GOT3 (cell line): Measurements from ENCODE around the gene ADGRD1.
"Not testable (repeated sequence)": the region's sequence is repeated elsewhere in the genome, so short reads cannot be mapped to it uniquely, and the experiment has no call there.

ENCODE experiments used
- DNase-seq: peaks from one replicate; lab custom pipeline; 2025; ENCODE audit warnings: mixed read lengths; lab: John Stamatoyannopoulos, UW

ADGRD1 gene

DNA sequence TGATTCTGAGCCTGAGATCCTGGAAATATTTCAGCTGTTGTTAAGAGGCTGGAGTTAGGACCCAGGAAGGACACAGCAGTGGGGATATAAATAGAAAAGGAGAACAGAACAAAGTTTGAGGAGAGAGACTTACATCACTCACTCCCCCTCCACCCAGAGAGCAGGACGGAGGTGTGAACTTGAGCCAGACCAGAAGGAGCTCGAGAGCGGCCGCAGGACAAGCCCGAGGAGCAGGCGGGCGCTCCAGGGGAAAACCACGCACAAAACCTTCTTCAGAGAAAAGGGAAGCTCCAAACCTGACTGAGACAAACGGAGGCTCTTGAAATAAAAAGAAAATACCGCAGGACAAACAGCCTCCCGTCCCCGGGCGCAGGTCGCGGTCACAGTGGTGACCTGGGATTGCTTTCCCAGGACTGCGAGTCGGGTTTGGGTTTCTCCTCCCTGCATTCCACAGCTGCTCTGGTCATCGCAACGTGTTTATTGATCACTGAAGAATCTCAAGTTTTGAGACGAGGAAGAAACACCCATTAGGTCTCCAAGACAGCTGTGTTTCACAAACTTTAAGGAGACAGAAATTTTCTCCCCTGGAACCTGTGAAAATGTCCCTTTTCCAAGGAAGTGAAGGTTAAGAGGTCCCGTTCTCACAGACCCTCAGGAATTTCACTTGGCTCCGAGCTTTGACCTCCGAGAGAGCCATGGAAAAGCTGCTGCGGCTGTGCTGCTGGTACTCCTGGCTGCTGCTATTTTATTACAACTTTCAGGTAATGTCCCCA, at the start of gene ADGRD1:
Gene ADGRD1 (plus strand): TSS at position 137 of the 773 bp plus-strand sequence. CDS start 559 bp downstream, at position 696.
- DNase-seq: no peak

GRCh38 chr12:130904064-130904463, 49.6 kb upstream of the ADGRD1 start:
- DNase-seq: no peak

DNA sequence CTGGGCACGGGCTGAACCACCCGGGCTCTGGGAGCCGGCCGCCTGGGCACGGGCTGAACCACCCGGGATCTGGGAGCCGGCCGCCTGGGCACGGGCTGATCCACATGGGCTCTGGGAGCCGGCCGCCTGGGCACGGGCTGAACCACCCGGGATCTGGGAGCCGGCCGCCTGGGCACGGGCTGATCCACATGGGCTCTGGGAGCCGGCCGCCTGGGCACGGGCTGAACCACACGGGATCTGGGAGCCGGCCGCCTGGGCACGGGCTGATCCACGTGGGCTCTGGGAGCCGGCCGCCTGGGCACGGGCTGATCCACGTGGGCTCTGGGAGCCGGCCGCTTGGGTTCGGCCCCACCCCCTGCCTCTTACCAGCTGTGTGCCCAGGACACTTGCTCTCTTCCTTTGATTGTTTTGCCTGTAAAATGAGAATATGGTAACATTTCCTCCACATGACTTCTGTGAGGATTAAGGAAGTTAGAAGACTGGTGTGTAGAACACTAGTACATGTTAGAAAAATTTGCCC, 48.7 kb upstream of the ADGRD1 start:
- not testable (repeated sequence) for DNase-seq

DNA sequence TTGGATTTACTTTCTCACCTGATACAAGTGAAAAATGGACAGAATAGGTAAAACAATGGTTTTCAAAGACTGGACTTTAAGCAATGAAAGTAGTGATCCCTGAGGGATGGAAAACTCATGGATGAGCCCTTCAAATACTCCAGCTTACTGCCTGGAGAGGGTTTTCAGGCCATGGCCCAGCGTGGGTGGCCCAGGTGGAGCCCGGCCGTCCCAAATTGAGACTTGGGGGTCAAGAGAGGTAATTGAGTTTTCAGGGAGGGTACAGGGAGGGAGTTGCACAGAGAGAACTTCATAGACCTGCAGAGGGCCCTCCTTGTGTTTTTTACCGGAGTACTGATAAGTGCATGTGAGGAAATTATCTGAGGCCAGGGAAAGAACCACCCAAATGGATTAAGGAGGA, 44.6 kb upstream of the ADGRD1 start:
- DNase-seq: no peak

GRCh38 chr12:130911193-130911592, 42.5 kb upstream of the ADGRD1 start:
- DNase-seq: no peak

- no peak for DNase-seq
Measured at GRCh38 chr12:130911933-130912332, 41.8 kb upstream of the ADGRD1 start.

DNA sequence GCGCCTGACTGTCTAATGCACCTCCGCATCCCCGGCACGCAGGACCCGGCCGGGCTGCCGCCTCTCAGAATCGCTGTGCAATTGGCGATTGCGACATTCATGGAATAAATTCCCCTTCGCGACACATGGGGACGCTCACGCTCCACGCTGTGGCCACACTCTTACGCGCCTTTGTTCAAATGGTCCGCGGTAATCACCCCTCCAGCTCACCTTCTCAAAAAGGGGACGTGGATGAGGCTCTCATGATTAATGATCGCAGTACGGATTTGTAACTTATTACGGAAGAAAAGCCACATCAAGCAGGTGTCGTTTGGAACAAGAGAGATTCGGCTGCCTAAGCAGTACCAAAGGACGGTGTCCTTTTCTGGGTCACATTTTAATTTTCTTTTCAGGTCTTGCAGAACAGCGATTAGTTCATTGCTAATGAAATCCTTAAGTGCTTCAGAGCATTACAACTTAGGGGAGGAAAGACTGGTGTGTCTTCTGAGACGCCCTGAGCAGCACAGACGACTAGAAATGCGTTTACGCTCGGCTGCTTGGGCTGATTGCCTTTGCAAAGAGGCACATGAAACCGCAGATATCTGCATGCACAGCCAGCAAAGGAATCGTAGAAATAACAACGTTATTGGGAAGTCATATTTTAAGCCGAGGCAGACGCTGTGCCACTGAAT, 37.3 kb upstream of the ADGRD1 start:
- no peak for DNase-seq

GRCh38 chr12:130917607-130918006, 36.1 kb upstream of the ADGRD1 start:
- DNase-seq: no peak

DNA sequence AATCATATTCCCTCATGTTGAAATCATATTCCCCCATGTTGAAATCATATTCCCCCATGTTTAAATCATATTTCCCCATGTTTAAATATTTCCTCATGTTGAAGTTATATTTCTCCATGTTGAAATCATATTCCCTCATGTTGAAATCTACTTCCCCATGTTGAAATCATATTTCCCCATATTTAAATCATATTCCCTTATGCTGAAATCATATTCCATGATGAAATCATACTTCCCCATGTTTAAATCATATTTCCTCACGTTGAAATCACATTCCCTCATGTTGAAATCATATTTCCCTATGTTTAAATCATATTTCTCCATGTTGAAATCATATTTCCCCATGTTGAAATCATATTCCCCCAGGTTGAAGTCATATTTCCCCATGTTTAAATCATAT, 34.6 kb upstream of the ADGRD1 start:
- DNase-seq: no peak

DNA sequence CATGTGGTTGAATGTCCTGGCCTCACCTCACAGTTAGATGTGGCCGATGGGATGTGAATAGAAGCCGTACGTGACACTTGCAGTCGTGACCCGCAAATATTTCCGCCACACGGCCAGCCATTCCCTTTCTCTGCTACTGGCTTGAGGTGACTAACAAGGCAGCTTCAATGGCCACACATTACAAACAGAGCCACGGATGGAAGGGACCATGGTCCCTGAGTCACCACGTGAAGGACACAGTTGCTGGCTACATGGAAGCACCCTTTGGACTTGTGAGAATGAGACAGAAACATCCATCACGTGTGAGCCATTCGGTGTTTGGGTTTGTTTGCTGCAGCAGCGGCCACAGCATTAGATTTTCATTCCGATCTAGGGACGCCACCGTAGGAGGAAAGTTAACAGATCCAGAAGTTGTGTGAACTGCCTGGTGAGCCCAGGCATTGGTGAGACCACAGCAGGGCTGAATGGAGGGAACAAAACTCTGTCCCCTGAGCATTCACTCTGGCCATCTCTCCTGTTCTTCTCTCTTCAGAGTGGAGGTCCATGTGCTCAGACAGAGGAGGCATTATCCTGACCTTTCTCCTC, 33.5 kb upstream of the ADGRD1 start:
- no peak for DNase-seq

DNA sequence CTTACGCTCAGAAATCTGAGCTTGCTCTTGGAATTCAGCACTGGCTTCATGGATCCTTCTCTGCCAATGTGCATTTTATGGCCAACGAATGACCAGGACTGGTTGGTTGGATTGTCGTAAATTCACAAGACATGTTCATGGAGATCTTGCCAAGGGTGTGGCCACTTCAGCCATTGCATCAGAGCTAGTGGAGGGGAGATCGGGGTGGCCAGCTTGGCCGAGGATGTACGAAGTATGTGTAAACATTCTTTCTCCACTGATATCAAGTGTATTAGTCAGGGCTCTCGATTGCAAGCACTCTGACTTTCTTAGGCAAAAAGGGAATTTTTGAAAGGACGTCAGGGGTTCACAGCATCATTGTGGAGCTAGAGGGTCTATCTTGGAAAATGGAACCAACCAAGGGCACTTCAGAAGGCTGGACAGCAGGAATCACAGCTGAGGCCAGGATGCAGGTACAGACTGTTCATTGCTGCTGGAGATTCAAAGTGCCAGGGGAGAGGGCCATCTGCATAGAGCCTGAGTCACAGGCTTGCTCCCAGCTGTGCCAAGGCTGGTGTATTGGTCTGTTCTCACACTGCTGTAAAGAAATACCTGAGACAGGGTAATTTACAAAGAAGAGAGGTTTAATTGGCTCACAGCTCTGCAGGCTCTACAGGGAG, 32.9 kb upstream of the ADGRD1 start:
- DNase-seq: no peak

DNA sequence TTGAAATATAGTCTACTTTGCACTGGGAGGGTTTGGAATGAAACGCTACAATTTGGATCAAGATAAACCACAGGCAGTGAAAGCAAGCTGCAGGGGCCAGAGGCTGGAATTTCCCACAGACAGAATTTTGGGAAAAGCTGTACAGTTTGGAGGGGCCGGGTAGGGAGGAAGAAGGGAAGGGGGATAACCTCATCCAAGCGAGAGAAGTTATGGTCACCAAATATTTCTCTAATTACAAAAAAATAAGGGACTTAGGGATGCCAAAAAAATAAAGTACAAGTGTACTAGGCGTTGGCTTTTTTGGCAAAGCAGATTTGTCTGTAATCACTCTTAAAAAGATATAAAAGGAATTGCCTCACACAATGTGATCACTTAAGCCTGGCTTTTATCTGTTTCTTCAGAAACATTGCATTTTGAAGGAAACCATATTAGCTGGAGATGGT, 31.2 kb upstream of the ADGRD1 start:
- DNase-seq: no peak

- no peak for DNase-seq
Measured at GRCh38 chr12:130924966-130925665, 28.6 kb upstream of the ADGRD1 start.

GRCh38 chr12:130925666-130926015, 28.1 kb upstream of the ADGRD1 start:
- no peak for DNase-seq

- DNase-seq: no peak
Measured at GRCh38 chr12:130929363-130929762, 24.3 kb upstream of the ADGRD1 start.

DNA sequence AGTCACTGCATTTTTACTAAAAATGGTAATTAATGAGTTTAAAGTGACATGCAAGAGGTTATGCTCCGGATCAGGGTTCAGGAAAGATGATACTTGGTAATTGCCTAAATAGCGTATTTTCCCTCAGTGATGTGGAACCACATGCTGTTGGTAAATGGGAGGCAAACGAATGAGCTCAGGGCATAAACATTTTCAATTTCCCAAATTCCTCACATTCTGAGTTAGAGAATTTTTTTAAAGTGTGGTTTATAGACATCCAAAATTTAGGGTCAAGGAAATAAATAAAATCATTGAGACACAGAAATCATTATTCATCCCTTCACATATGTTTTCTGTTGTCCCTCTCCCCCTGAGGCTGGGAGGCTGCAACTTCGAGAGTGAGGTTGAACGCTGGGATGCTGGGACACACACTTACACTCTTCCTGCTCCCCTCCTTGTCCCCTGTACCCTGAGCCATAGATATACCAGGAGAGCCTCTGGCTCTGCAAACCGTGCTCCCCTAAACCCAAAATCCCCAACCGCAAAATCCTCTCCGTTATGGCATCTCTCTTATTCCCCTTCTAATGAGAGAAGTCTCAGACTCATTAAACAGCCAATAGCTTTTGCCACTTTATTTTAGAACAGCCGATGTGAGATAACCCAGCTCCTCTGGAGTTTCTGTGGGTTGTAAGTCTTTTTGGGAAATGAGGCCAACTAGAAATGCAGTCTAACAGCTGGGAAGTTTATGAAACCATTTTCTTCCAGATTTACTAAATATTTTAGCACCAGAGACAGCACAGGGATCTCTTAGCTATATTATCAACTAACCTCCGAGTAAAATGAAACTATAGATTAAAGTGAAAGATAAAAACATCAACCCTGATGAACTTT, 21.4 kb upstream of the ADGRD1 start:
- DNase-seq: no peak

DNA sequence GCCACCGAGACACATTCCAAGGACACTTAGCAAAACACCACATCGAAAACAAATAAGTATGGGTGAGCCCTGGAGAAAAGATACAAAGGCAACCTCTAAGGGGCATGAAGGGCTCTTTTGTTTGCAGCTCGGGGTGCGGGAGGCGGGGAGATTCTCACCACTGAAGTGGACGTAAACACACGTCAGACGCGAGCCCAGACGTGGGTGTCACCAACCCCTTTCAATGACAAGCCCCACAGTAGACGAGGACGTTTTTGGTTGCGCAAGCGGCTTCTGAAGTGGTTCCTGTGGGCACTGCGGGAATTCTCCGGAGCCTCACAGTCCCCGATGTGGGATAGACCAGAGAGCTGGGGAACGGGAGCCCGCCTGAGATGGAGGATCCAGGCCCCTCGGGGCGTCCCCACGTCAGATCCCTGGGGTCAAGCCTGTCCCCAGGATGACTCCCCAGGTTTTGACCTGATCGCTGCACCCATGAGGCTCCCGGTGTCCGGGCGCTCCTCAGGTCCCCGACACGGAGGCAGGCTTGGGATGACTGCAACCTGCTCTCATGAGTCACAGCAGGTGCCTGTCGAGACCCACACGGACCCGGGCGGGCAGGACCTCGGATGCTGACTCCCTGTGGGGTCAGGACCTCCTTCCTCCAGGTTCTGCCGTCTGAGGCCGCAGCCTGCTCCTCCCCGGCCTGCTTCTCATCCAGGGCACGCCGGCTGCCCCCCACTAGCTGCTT, 20.3 kb upstream of the ADGRD1 start:
- no peak for DNase-seq

DNA sequence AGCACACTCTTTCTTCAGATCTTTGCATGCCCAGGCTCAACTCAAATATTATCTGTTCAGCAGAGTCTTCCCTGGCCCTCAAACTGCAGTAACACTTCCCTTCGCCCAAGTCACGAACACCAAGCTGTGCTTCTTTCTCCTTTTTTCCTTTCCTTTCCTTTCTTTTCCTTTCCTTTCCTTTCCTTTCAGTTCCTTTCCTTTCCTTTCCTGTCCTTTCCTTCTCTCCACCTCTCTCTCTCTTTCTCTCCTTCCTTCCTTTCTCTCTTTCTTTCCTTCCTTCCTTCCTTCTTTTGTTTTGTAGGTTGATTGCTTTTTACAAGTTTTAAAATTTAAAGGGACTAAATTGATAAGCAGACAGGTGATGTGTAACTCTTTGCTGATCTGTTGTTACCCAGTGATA, 19.0 kb upstream of the ADGRD1 start:
- no peak for DNase-seq

GRCh38 chr12:130936561-130936960, 17.1 kb upstream of the ADGRD1 start:
- DNase-seq: no peak

- DNase-seq: no peak
Measured at GRCh38 chr12:130937063-130937462, 16.6 kb upstream of the ADGRD1 start.
